Endothelial cell of umbilical vein (primary cell): ENCODE results near the gene PIK3CG. TPM values are rescaled to one million over a fixed set of nuclear protein-coding genes. Genes with fewer than 3 reads are reported as not detected.

Source experiments
- BruUV-seq: library from RNA; stranded (reverse); fragments of 400-500 nt; replicated peaks from 2 replicates; lab custom pipeline; 2021; lab: Mats Ljungman, UMichigan
- CTCF ChIA-PET: fragments of 300-600, 350-600 bp; sonication (Branson Sonifier 250); formaldehyde crosslinking; loops from one replicate; lab custom pipeline; 2021; ENCODE audit warnings: antibody characterized with exemption, inconsistent platforms; lab: Charles Lee
- POLR2A ChIA-PET: fragments of 300-600, 350-600 bp; sonication (Branson Sonifier 250); formaldehyde crosslinking; loops from one replicate; lab custom pipeline; 2021; ENCODE audit warnings: antibody characterized with exemption, inconsistent platforms; lab: Charles Lee
- DNase-seq: peaks from one replicate; pipeline ENCODE4 v3.0.0-alpha.2; 2011; ENCODE audit warnings: low read depth, low spot score
- FAIRE-seq: peaks from 2 replicates; lab custom pipeline; 2011; peaks lifted over from hg19 to GRCh38; lab: Jason Lieb, UNC
- H2AFZ ChIP-seq: 2 replicates; pipeline ENCODE4 v1.6.0; 2012; ENCODE audit warnings: low read depth, low read length, control low read depth, inconsistent platforms
- H3K27ac ChIP-seq: 2 replicates; pipeline ENCODE4 v1.5.1; 2011; ENCODE audit warnings: low read depth, mild to moderate bottlenecking, control low read depth, low read length, moderate library complexity; ENCODE audit not compliant: insufficient read depth
- H3K27me3 ChIP-seq, 2 experiments: 2 replicates each; pipeline versions ENCODE4 v1.6.0 to v1.6.1; 2011; ENCODE audit warnings: low read length in 2 of 2, mixed read lengths in 1 of 2; ENCODE audit not compliant: control insufficient read depth in 2 of 2, insufficient read depth in 2 of 2
- H3K36me3 ChIP-seq, 2 experiments: 2 replicates in 1 of 2; 3 replicates in 1 of 2; pipeline ENCODE4 v1.5.1; 2011; ENCODE audit warnings: low read length in 2 of 2, mild to moderate bottlenecking in 1 of 2, moderate library complexity in 1 of 2; ENCODE audit not compliant: control insufficient read depth in 2 of 2, insufficient read depth in 2 of 2; ENCODE audit errors: extremely low read depth in 1 of 2
- H3K4me1 ChIP-seq: 3 replicates; pipeline ENCODE4 v1.5.1; 2011; ENCODE audit warnings: mild to moderate bottlenecking, low read length; ENCODE audit not compliant: control insufficient read depth, insufficient read depth; ENCODE audit errors: extremely low read depth
- H3K4me2 ChIP-seq: 2 replicates; pipeline ENCODE4 v1.6.1; 2011; ENCODE audit warnings: low read length, control low read depth, mixed read lengths; ENCODE audit not compliant: insufficient read depth
- H3K4me3 ChIP-seq, 3 experiments: fragments of 200-600 bp in 1 of 3; sonication (generic), shearing (Covaris generic) in 1 of 3; replicated peaks in 1 of 3; 2 replicates each; pipeline ENCODE4 v1.5.1; 2011 to 2016; ENCODE audit warnings: control low read depth in 3 of 3, low read length in 3 of 3, mild to moderate bottlenecking in 2 of 3, inconsistent platforms in 1 of 3, low read depth in 1 of 3, moderate library complexity in 1 of 3; ENCODE audit not compliant: insufficient read depth in 1 of 3
- H3K79me2 ChIP-seq: 2 replicates; pipeline ENCODE4 v1.6.0; 2012; ENCODE audit warnings: low read length, inconsistent platforms; ENCODE audit not compliant: control insufficient read depth, insufficient read depth
- H3K9ac ChIP-seq: replicated peaks from 2 replicates; pipeline ENCODE3; 2011; ENCODE audit warnings: low read length, control low read depth; ENCODE audit not compliant: insufficient read depth; ENCODE audit errors: extremely low read depth
- H3K9me1 ChIP-seq: replicated peaks from 3 replicates; pipeline ENCODE4 v1.6.0; 2011; ENCODE audit warnings: mild to moderate bottlenecking, low read length; ENCODE audit not compliant: control insufficient read depth, insufficient read depth; ENCODE audit errors: extremely low read depth
- H3K9me3 ChIP-seq: replicated peaks from 2 replicates; pipeline ENCODE4 v1.5.1; 2012; ENCODE audit warnings: low read length, inconsistent platforms; ENCODE audit not compliant: control insufficient read depth, insufficient read depth
- H4K20me1 ChIP-seq: replicated peaks from 2 replicates; pipeline ENCODE3; 2011; ENCODE audit warnings: mild to moderate bottlenecking, low read length; ENCODE audit not compliant: control insufficient read depth, insufficient read depth; ENCODE audit errors: extremely low read depth
- CTCF ChIP-seq, 2 donors: IDR thresholded peaks; 1 replicate in 1 of 2; 2 replicates in 1 of 2; pipeline ENCODE4 v1.5.1; 2011; ENCODE audit warnings: low read length in 2 of 2, mild to moderate bottlenecking in 2 of 2, moderate library complexity in 2 of 2, control low read depth in 1 of 2, inconsistent platforms in 1 of 2, low read depth in 1 of 2; ENCODE audit not compliant: insufficient read depth in 1 of 2; ENCODE audit errors: extremely low read depth in 1 of 2
- EZH2 ChIP-seq: IDR thresholded peaks from 2 replicates; pipeline ENCODE4 v1.6.1; 2012; ENCODE audit warnings: borderline replicate concordance, low read depth, mild to moderate bottlenecking, moderate library complexity, low read length, inconsistent platforms; ENCODE audit not compliant: severe bottlenecking
- FOS ChIP-seq: IDR thresholded peaks from 2 replicates; pipeline ENCODE4 v1.6.1; 2011; ENCODE audit warnings: mild to moderate bottlenecking, low read length, moderate library complexity, borderline replicate concordance; ENCODE audit not compliant: insufficient read depth
- GATA2 ChIP-seq: IDR thresholded peaks from 2 replicates; pipeline ENCODE4 v1.7.0; 2011; ENCODE audit warnings: low read depth, mild to moderate bottlenecking, moderate library complexity, mixed read lengths, low read length; ENCODE audit not compliant: insufficient read length, insufficient read depth
- JUN ChIP-seq: IDR thresholded peaks from 2 replicates; pipeline ENCODE4 v1.6.1; 2011; ENCODE audit warnings: borderline replicate concordance, low read depth; ENCODE audit not compliant: insufficient read length, insufficient read depth
- MAX ChIP-seq: IDR thresholded peaks from 2 replicates; pipeline ENCODE4 v1.6.1; 2011; ENCODE audit not compliant: insufficient read depth, insufficient read length
- MYC ChIP-seq: IDR thresholded peaks from one replicate; pipeline ENCODE4 v1.6.1; 2011; ENCODE audit warnings: mild to moderate bottlenecking, low read depth, low read length
- POLR2AphosphoS5 ChIP-seq: IDR thresholded peaks from 2 replicates; pipeline ENCODE4 v1.6.1; 2012; ENCODE audit warnings: low read depth, mild to moderate bottlenecking, control low read depth, low read length, moderate library complexity; ENCODE audit not compliant: insufficient read depth
- dilution Hi-C: fragments of 300-500 bp; cut with MboI; formaldehyde crosslinking; loops from one replicate; pipeline ENCODE4 v1.15.0; 2019; ENCODE audit warnings: low sequenced_read_pairs; ENCODE audit not compliant: extremely low pct_ligation_motif_present
- intact Hi-C: fragments of 100-400 bp; cut with micrococcal nuclease; formaldehyde crosslinking; loops from one replicate; pipeline ENCODE4 v1.10.0; 2022
- polyA plus RNA-seq, 4 experiments: library from polyadenylated mRNA; depleted of rRNA in 3 of 4; stranded (reverse) in 3 of 4; unstranded in 1 of 4; fragments of >200 nt; gene quantifications; 2 replicates each; pipeline versions ENCODE4 v1.2.1 to v1.2.3, GENCODE V29; 2011 to 2012; ENCODE audit warnings: missing spikeins in 1 of 4
- total RNA-seq: library from RNA; stranded (reverse); gene quantifications from 2 replicates; pipeline ENCODE4 v1.2.3, GENCODE V29; 2021

Gene PIK3CG
- total and polyA plus RNA-seq, 2 donors (not counting 3 experiments of a cell fraction or from before 2014, with no cell fraction given) = 1.2 to 6.2 TPM

- no peak overlapping the region for H3K4me2 ChIP-seq
- BruUV-seq = no TSS peak
- TF ChIP-seq MYC (no peak), MAX (no peak), FOS (no peak), GATA2 (no peak), JUN (no peak), CTCF (IDR thresholded peaks at IDR 0.05; ENCODE audit: extremely low read depth in 1 of 2, insufficient read depth in 1 of 2, low read depth in 1 of 2, low read length in 2 of 2) (no peak), POLR2AphosphoS5 (no peak), EZH2 (no peak)
- H3K9me1 ChIP-seq = no peaks in the 10 kb centered on the region
- FAIRE-seq (no peak), DNase-seq (no peak)
- no peaks in the 10 kb centered on the region for H3K9me3 ChIP-seq
- ChIA-PET POLR2A (interaction anchor here (0.5 kb wide), 1 partner anchor 88 kb away, joined by 4 read pairs; no protein-coding TSS in a partner anchor), CTCF (interaction anchor here (0.8 to 1.3 kb wide), 3 partner anchors 204 to 288 kb away, joined by 3 read pairs; no protein-coding TSS in a partner anchor)
- H4K20me1 ChIP-seq = no peaks in the 10 kb centered on the region
- intact Hi-C loops (no loop called here), dilution Hi-C loops (no loop called here)
- H3K4me3 ChIP-seq = no peak overlapping the region
- peaks cover 23% of the 10 kb centered on the region for H3K4me1 ChIP-seq
- H3K27ac ChIP-seq = no peak overlapping the region
- no peak overlapping the region for H2AFZ ChIP-seq
- no peak overlapping the region for H3K9ac ChIP-seq
- H3K27me3 ChIP-seq = no peaks in the 10 kb centered on the region
- no peaks in the 10 kb centered on the region for H3K36me3 ChIP-seq
- peaks cover 13% of the 10 kb centered on the region for H3K79me2 ChIP-seq
Measured at GRCh38 chr7:106863274-106863997, 1.6 kb upstream of the PIK3CG start.
